HG03342 (cell line): ENCODE data around the gene POLR3G.

Experiments used
- ATAC-seq: cut with Tn5 transposase; IDR thresholded peaks from one replicate; pipeline ENCODE4 v1.9.1; 2021; ENCODE audit warnings: mild to moderate bottlenecking, moderate library complexity; ENCODE audit not compliant: unreplicated experiment

The POLR3G gene, protein sequence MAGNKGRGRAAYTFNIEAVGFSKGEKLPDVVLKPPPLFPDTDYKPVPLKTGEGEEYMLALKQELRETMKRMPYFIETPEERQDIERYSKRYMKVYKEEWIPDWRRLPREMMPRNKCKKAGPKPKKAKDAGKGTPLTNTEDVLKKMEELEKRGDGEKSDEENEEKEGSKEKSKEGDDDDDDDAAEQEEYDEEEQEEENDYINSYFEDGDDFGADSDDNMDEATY

DNA sequence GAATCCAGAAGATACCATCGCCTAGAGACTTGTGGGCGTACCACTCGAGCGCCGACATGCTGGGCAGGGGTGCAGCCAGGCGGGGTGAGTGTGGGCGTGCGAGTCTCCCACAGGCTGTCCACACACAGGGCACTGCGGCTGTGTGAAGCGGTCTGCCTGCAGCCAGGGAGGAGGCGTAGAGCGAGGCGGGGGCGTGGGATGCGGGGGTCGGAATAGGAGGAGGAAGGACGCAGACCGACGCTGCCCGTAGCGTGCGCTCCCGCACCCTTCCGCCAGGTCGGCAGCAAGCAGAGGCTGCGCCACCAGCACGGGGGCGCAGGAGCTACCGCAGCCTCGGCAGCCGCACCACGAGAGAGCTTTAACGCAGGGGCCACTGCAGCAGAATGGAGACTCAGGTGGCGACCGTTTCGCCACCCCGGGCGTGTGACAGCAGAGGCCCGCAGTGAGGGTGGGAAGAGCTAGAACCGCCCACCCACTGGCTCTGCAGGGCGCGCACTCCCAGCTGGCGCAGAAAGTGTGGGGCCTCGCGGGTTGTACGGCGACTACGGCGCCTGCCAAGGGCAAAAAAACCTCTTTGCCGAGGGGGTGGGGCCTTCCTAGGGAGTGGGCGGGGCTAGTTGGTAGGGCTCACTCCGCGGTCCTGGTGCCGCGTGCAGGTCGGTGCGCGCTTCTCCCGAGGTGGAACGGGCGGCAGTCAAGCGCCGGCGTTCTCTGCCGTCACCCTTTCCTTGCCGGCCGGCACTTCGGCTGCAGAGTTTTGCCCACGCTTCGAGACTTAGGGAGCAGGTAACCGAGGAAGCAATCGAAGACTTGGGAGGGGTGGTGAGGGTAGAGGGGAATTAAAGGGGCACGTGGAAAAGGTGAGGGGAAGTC is at the start of gene POLR3G, which contains the start of gene MBLAC2:
Gene POLR3G (plus strand): TSS at position 630 of the 873 bp plus-strand sequence. CDS start 10,704 bp downstream, outside the sequence.
Gene MBLAC2 (minus strand): TSS at position 537 of the 873 bp plus-strand sequence. CDS start 479 bp downstream, at position 58.
- peak; percentile 85 for ATAC-seq

DNA sequence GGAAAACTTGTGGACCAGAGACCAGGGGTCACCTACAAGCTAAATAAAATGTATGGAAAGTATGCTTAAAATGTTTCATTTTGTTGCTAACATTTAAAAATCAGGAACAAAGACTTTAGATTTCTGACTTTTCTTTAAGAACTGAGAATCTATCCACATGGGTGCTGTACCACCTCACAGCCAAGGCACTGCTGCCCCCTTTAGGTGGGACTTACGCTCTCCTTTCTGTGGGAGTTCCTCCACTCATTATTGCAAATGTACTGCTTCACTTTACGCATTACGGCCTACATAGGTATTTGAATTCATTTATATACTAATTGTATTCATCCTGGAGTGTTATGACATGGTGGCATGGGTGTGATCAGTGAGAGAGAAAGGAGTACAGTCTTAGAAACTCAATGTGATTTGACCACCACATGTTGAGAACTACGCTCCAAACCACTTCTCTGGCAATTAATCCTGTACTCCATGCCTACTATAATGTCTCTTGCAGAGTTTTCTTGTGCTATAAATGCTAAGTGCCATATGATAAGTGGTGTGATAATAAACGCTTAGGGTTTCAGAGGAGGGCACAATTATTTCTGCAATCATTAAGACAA is 40.4 kb upstream of the POLR3G start:
- peak; percentile 81 for ATAC-seq

DNA sequence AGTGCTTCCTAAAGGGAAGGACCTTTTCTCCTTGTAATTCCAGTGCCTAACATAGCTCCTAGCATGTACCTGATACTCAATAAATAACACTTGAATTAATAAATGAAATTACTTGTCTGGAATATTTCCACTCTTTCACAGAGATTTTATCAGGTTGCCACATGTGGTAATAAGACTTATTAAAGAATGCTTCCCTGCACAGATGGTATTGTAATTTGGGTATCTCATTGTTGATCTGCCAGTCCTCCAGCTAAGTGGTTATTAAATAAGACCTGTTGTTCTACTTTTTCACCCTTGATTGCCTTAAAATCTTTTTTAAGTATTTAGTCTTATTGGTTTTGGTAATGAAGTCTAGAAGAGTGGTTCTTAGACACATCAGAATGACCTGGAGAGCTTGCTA is 37.0 kb upstream of the POLR3G start:
- no peak for ATAC-seq

DNA sequence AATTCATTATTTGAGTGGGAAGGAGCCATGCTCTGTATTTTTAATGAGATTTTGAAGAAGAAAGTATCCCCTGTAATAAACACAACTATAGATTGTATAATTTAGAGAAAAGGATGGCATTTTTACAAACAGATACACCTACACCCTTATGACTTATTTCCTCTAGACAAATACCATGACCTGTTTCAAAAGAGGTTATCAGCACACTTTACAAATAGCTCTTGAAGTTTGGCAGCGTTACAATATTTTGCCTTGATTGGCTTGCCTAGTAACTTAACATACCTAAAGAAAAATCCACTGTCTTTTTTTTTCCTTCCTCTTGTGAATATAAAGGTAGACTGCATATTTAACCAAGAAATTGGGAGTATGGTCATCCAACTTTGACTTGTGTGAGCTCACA is 36.6 kb upstream of the POLR3G start:
- ATAC-seq = no peak

DNA sequence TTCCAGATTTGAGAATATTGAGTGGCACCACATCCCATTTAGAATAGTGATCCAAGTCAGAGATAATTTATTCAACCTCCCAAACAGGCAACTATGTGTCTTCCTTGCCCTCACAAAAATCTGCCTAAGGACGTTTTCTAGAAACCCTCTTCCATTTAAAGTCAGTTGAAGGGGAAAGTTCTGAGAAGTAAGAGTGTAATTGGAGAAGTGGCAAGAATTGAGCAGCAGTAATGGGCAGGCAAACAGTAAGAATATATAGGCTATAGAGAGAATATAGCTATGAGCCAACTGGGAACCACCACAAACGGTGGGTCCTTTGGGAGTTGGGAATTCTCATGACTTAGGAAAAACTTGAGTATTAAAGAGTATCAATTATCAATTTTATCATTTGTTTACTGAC is 34.0 kb upstream of the POLR3G start:
- no peak for ATAC-seq

DNA sequence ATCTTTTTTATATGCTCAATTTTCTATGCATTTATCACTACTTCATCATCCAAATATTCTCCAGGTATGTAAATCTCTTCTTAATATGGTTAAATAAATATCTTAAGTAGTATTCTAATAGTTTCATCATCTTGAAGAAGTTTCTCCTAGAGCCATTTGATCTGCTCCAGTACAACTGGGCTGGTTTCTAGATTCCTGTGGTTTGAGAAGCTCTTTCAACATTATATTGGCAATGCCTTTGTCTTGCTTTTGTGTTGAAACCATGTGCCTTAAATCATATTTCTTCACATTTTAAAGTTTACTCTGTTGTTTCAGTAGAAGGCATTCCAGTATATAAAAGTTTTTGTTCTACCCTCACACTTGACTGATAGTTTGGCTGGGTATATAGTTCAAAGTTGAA is 27.7 kb upstream of the POLR3G start:
- ATAC-seq = no peak

DNA sequence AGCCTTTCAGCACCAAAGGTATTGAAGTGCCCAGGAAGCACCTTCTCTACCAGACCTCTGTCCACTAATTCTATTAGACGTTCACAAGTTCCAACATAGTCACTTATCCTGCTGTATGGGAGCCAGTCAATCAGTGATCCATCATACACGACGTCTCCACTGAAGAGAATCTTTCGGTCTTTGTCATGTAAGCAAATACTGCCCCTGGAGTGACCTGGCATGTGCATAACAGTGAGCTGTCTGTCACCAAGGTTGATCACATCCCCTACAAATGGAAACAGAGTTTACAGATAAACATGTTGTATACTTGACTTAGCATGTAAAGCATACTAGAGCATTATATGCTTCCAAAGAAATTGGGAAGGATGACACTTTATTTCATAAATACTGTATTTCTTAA is 13.4 kb upstream of the POLR3G start:
- ATAC-seq = no peak

DNA sequence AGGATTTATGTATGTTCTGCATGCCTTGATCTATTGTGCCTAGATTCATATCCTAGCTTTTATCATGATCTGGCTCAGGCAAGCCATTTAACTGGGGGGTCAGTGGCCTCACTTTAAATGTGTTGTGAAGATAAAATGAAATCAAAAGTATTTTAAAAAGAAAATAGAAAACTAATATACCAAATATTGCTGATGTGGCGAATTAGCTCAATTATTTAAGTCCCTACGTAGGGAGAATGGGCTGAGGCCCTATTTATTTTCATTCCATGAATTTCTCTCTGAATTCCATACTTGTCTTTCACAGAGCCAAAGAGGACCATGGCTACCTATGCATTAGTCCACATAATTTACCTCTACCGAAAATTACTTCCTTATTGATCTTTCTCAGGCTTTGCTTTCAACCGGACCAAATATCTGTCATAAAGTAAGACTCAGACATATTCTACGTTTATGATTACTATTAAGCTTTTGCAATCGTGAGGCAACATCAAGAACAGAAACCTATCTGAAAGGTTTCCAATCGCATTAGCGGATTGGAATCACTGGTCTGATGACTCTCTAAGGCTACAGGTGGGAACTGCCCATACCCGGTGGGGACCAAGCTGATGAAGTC is 1.8 kb upstream of the POLR3G start:
- ATAC-seq = no peak

DNA sequence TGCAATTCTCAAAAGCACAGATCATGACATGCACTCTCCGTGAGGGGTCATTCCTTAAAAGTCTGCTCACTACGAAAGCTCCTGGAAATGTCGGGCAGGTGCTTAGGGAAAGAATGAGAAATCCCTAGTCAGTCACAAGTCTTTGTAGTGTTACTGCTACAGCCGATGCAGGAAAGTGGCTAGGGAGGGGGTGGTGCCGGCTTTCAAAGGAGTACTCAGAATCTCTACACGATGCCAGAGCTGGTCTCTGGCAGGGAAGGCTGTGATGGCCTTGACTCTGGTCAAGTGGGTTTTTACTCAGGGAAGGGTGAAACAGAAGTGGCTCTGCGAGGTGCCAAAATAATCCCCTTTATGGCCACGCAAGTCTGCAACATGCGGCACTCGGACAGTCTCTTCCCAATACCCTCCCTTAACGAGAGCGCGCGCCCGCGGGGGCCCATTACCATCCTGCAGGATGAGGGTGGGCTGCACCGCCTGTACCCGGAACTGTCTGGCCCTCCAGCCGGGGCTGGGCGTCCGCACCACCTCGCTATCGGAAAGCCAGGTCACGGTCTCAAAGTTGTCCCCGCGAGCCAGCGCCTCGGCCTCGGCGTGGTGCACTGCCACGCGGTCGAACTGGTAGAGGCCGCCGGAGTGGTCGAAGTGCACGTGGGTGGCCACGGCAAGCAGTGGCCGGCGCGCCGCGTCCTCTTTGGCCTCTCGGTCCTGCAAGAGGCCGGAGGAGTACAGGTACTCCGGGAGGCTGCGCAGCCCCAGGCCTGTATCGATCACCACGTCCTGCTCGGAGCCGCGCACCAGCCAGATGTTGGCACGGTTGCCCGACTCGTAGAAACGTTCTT is 1.0 kb upstream of the POLR3G start:
- ATAC-seq = peak; percentile 10

DNA sequence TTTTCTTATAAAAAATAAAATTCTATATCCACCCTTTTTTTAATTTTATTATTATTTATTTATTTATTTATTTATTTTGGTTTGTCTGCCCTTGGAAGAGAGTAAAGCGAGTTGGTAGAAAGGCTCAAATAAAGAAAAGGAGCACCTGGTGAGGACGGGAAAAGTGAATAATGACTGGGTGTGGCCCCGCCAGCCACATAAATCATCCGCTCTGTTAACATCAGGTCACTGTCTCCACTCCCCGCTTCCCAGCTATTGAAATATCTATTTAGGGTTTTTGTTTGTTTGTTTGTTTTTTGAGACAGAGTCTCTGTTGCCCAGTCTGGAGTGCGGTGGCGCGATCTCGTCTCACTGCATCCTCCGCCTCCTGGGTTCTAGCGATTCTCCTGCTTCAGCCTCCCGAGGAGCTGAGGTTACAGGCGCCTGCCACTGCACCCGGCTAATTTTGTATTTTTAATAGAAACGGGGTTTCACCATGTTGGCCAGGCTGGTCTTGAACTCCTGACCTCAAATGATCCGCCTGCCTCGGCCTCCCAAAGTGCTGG is 844 bp downstream of the POLR3G start:
- no peak for ATAC-seq

DNA sequence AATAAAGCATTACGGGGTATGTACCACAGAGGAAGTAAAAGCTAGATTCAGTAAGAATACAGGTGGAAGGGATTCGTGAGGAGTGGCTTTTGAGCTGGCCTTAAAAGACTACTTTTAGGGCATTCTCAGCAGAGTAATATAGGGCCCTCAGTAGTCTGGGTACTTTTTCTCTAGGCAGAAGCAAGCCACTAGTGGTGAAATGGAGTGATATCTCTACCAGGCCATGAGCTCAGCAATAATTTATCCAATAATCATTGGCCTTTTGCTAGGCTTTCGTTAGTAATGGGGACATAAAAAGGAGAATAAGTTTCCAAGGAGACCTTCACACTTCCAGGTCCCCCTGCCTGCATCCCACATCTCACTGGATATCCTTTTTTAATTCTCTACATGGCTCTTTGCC is 1.7 kb downstream of the POLR3G start:
- ATAC-seq = no peak

DNA sequence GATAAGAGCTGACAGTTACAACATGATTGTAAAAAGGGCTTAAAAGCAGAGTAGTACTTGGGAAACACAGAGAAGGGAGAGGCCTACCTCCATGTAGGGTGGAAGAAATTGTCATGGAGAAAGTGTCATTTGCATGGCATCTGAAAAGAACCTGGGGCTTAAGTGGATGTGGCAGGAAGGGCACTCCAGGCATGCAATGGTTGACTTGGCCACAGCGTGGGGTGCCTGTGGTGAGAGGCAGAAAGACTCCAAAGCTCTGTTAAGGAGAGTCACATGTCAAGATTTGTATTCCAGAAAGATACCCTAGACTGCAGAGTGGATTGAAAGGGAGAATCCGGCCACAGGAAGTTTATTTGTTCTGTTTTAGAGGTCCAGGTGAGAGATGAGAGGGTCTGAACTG is 2.4 kb downstream of the POLR3G start:
- no peak for ATAC-seq

DNA sequence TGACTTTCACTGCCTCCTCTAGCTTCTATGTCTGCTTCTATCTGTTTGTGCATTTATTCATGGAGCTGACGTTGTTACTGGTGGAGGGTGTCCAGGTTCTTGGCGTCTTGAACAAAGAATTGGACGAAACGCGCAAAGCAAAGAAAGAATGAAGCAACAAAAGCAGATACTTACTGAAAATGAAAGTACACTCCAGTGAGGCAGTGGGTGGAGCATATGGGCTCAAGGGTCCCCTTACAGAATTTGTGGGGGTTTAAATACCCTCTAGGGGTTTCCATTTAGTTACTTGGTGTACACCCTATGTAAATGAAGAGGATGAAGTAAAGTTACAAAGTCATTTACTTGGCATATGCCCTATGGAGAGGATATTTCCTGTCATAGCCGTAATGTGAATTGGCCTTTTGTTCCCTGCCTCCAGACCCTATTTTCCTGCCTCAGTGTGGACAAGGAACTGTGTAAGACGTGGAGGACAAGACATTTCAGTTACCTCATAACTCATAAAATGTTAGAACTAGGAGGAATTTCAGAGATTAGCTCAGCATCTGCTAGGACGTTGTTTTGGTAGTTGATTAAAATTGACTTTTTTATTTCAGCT is 3.1 kb downstream of the POLR3G start:
- no peak for ATAC-seq

DNA sequence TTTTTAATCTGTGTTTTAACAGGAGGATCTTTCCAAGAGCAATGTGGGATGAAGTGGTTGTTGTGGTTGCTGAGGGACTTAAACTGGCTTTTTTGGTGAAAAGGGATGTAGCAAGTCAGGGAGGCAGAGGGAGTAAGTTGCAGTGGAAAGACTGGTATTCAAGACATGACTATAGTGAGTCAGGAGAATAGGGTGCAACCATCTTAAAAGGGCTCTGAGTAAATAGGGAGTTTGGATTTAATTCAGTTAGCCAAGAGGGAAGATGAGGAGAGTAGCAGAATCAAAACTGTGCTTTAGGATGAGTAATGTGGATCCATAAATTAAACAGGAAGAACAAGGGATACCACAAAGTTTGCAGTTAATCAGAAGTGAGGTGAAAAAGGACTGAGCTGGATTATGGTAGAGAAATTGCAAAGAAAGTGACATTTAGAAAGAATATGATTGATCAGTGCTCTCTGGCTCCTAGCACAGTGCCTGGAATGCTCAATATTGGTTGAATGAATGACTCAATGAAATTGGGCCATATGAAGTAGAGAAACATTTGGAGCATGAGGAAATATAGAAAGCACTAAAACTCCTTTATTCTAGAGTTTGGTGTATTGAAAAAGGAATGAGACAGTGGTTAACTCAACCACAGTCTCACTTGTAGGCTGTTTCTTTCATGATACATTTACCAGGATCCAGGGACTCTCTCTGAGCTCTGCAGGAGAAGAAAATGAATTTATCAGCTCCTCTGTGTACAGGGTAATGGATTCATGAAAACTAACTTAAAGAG is 5.1 kb downstream of the POLR3G start:
- no peak for ATAC-seq

DNA sequence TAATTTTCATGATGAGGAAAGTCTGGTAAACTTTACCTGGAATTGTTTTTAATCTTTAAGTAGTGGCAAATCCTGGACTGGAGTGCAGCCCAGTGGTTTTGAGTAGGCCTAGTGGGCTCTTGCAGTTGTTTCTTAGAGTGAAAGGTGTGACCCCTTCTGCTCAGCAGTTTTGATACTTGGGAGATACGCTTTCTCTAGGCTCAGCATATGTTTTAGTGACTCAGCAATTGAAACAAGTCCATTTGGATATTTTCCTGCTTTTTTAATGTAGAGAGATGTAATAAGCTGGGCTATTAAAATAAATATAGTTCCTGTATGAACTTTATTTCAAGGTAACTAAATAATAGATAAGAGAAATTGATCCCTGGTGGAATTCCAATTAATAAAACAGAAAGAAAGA is 6.0 kb downstream of the POLR3G start:
- no peak for ATAC-seq

DNA sequence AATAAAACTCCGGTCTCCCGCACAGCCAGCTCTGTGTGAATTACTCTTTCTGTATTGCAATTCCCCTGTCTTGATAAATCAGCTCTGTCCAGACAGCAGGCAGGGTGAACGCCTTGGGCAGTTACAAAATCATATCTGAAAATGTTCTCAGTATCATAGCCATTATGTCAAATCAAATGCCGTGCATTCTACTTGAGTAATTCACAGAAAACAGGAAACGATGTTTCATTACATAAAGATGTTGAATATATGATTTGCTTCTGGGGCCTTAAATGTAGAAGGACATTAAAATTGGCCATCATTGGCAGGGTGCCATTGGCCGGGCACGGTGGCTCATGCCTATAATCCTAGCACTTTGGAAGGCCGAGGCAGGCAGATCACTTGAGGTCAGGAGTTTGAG is 8.5 kb downstream of the POLR3G start:
- ATAC-seq = no peak

DNA sequence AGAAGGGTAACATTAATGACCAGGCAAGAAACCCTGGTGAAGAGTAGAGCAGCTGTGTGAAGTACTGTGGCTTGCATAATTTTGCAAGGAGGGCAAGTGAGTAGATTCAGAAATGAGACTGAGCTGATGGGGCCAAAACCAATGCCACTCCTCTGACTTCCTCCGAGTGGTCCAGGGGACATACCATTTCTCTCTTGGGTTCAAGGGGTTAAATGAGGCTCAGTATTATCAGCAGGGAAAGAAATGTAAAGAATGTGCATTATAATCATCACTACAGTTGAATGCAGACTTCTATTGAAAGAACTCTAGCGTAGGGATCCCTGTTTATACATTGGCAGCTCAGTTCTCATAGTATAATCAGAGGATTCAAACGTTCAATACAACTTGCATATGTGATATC is 9.9 kb downstream of the POLR3G start:
- ATAC-seq = no peak

DNA sequence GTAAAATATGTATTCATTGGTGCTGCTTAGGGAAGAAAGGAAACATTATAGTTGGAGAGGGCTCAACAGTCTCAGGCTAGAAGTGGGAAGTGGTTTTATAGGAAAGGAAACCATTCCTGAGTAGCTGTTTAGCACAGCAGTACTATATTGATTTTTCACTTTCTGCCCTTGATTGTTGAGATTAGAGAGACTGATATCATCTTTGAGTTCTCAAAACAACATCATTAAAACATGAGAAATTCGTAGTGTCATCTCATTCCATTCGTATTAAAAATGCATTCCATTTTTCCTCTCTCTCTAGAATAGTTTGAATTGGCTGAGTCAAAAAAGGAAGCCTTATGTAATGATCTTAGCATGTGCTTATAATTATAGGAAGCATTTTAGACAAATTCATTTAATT is 14.1 kb downstream of the POLR3G start:
- no peak for ATAC-seq

DNA sequence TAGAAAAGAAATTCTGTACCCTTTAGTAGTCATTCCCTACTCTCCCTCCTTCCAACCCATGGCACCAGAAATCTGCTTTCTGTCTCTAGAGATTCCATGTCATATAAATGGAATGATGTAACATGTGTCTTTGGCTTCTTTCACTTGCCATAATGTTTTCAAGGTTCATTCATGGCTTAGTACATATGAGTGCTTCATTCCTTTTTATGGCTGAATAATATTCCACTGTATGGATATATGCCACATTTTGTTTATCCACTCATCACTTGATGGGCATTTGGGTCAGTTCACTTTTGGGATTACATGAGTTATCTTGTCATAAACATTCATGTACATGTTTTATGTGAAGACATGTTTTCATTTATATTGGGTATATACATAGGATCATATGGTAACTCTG is 19.4 kb downstream of the POLR3G start:
- ATAC-seq = no peak
